ENCODE results near the gene TGFB2. TPM values are rescaled to one million over a fixed set of nuclear protein-coding genes. Genes with fewer than 3 reads are reported as not detected.

Gene TGFB2
- total RNA-seq, 1 experiment from 2014 or later, result 0.34 TPM

GRCh38 chr1:218371927-218372672 lies 27.0 kb downstream of the TGFB2 start:
- Histone ChIP-seq H3K79me2 (ENCODE audit: insufficient read depth, low read length) (no peaks in the 10 kb centered on the region), H3K4me2 (ENCODE audit: low read length) (no peak overlapping the region), H3K4me3 (replicated peaks in 1 of 2; ENCODE audit: low read depth in 1 of 2, low read length in 2 of 2) (no peak overlapping the region), H3K27ac (ENCODE audit: low read depth, low read length) (no peak overlapping the region), H4K20me1 (ENCODE audit: insufficient read depth) (0 out of 2 replicates have a peak, but pooled peaks cover 3% of the 10 kb centered on the region), H3K9me3 (ENCODE audit: control insufficient read depth in 1 of 2, insufficient read depth in 1 of 2, low read depth in 1 of 2, low read length in 2 of 2) (no peaks in the 10 kb centered on the region), H3K36me3 (ENCODE audit: control insufficient read depth in 1 of 2, insufficient read depth in 2 of 2, low read length in 2 of 2) (no peaks in the 10 kb centered on the region), H3K4me1 (ENCODE audit: control insufficient read depth in 1 of 2, insufficient read depth in 2 of 2, low read length in 2 of 2) (peaks cover 21 to 26% of the 10 kb centered on the region in 2 experiments), H3K27me3 (ENCODE audit: insufficient read depth, low read length) (peaks cover 24% of the 10 kb centered on the region), H2AFZ (ENCODE audit: low read depth, low read length, poor library complexity, severe bottlenecking) (no peak overlapping the region), H3K9ac (ENCODE audit: low read length) (no peak overlapping the region), H3K9me2 (ENCODE audit: insufficient read depth) (no peaks in the 10 kb centered on the region)
- BruUV-seq (replicated peaks), result no TSS peak
- POLR2A ChIA-PET, result no interaction called here
- CTCF ChIA-PET, result no interaction called here
- DNase-seq (ENCODE audit: low read depth, low spot score) (no peak), ATAC-seq (no peak)
- TF ChIP-seq MAX (IDR thresholded peaks at IDR 0.05) (no peak), SP1 (IDR thresholded peaks at IDR 0.05; ENCODE audit: low read depth) (no peak), POLR2A (IDR thresholded peaks at IDR 0.05; ENCODE audit: borderline replicate concordance, extremely low read depth, insufficient read depth, insufficient read length) (no peak), CEBPB (IDR thresholded peaks at IDR 0.05; ENCODE audit: low read depth) (no peak), ZBTB33 (IDR thresholded peaks at IDR 0.05; ENCODE audit: extremely low read depth, insufficient replicate concordance, low read length) (no peak), CBX3 (IDR thresholded peaks at IDR 0.05; ENCODE audit: low read depth) (no peak), POLR2AphosphoS5 (IDR thresholded peaks at IDR 0.05; ENCODE audit: low read depth, low read length) (no peak), EGR1 (IDR thresholded peaks at IDR 0.05; ENCODE audit: low read depth) (no peak), CTCF (IDR thresholded peaks at IDR 0.05 in 2 of 3, conservative IDR thresholded peaks at IDR 0.05 in 1 of 3; ENCODE audit: borderline replicate concordance in 1 of 3, insufficient read depth in 1 of 3, low read depth in 2 of 3, low read length in 2 of 3) (no peak), RAD21 (IDR thresholded peaks at IDR 0.05; ENCODE audit: low read depth) (no peak), SIN3A (IDR thresholded peaks at IDR 0.05; ENCODE audit: low read depth) (no peak)
- intact Hi-C loops (cut with micrococcal nuclease), result no loop called here
- RAD21 ChIA-PET (ENCODE audit: low non-redundant PET in 1 of 2, low total read pairs in 2 of 2, uncharacterized antibody in 2 of 2, unreplicated experiment in 2 of 2), result no interaction called here
